GM19023 (cell line): ENCODE data around the gene LDB2.

Source experiments
- ATAC-seq: cut with Tn5 transposase; IDR thresholded peaks from one replicate; pipeline ENCODE4 v1.9.1; 2021; ENCODE audit warnings: mild to moderate bottlenecking, moderate library complexity; ENCODE audit not compliant: unreplicated experiment

Gene LDB2

DNA sequence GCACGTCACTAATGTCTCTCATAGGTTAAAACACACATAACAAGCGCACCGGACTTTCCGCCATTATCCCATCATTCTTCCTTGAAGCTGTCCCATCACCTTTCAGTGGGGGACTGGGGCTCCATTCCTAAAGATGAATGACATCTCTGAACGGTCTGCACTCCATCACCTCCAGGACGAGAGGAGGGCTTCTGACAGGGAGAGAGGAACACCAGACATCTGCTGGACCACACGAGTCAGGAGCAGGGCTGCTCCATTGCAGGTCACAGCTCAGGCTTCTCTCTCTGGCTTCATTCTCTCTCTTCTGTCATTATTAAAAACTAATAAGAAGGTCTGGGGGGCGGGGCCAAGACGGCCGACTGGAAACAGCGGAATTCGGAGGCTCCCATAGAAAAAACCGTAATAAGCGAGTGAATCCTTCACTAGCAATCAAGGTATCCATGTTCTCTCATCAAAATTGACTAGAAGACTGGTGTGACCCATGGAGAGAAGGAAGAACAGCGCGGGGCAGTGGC is 289.8 kb downstream of the LDB2 start:
- ATAC-seq, result no peak

DNA sequence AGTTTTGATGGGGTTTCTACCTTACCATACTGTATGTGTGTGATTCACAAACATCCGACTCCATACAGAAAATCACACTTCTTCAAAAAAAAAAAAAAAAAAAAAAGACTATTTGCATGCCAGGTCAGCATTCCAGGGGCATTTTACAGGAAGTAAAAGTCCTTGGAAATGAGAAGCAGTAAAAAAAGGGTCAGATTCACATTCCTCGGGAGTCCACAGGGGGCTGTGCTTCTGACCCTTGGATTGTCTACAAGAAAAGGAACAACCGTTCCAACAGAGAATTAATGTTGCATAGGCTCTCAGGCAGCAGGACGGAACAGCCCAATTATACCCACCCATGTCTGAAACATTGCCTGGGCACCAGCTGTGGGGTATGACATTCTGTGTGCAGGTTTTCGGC is 290.3 kb downstream of the LDB2 start:
- ATAC-seq, result no peak

DNA sequence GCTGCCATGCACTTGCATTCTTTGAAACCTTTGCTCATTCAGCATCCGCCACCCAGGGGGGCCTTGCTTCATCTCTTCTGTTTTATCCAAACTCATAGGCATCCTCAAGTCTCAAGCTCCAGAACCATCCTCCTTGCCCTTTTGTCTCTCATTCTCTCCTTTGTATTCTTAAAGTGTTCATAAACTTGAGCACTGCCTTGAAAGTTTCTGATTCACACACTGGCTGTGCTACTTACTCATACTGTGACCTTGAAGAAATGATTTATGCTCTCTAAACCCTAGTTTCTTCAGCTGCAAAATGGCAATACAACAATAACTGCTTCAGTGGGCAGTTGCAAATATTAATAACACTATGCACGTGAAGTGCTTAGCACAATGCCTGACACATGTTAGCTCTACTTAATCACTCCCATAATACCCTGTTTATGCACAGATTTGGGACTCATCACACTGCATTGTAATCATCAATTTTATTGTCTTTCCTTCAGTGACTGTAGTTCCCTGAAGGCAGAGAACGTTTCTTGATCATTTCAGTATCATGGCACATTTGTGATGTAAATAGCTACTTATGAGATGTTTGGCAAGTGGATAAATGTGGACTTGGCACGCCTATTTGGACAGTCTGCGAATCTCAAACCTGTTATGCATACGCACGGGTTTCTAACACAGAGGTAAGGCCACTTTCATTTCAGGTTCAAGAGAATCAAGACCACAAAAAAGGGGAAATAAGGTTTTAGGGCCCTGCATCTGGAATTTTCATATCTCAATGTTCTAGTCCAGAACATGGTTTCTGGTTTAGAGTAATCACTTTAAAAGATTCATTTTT is 291.0 kb downstream of the LDB2 start:
- ATAC-seq, result no peak

DNA sequence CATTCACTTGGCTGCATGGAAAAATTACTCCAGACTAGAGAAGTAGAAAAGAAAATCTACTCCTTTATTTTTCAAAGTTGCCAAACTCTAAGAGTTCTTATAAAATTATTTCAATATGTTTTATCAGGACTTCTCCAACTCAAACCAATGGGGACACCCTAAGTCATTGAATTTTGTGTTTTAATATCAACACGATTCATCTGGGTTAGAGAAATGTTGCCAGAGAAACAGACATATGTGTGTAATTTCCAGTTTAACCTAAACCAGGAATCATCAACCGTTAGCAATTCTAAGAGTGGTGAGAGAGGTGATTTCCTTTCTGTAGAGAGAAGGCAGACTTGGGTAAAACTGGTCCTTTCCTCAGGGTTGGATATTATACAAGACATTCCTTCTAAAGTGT is 291.8 kb downstream of the LDB2 start:
- no peak for ATAC-seq

DNA sequence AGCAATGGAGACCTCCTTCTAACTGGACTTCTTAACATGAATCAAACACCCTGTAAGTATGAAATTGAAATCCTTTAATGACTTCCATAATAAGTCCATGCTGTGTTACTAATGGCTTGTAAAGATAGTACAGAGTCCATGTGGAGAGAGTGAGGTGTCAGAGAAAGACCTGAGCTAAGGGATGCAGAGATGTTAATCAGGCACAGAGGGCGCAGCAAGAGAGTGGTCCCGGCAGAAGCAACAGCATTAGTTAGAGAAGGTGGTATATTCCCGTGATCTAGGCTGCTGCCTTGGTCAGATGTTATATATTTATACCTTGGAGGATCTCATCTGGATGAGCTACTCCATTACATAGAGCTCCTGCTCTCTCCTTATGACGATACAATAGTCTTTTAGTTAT is 295.3 kb downstream of the LDB2 start:
- ATAC-seq, result no peak

DNA sequence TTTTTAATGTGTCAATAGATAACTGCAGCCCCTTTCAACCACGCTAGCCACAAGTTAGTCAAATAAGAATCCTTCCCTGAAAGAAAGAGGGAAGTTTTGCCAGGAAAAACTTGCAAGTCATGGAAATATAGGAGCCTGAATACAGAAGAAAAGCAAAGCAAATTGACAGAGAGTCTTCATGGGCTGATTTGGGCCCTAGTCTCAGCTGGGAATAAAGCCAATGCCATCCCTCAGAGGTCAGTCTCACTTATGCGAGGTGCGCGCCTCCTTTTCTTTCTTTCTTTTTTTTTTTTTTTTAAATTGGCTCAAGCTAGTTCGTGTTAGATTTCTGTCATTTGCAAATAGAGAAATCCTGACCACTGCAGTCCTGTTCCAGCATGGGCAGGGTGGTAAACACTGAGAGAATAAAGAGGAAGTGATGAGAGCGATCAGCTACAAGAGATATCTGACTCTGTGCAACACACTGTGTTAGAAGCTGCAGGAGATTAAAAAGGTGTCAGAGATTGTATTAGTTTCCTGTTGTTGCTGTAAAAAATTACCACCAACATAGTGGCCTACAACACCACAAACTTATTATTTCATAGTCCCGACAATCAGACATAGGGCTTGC is 299.7 kb downstream of the LDB2 start:
- no peak for ATAC-seq

DNA sequence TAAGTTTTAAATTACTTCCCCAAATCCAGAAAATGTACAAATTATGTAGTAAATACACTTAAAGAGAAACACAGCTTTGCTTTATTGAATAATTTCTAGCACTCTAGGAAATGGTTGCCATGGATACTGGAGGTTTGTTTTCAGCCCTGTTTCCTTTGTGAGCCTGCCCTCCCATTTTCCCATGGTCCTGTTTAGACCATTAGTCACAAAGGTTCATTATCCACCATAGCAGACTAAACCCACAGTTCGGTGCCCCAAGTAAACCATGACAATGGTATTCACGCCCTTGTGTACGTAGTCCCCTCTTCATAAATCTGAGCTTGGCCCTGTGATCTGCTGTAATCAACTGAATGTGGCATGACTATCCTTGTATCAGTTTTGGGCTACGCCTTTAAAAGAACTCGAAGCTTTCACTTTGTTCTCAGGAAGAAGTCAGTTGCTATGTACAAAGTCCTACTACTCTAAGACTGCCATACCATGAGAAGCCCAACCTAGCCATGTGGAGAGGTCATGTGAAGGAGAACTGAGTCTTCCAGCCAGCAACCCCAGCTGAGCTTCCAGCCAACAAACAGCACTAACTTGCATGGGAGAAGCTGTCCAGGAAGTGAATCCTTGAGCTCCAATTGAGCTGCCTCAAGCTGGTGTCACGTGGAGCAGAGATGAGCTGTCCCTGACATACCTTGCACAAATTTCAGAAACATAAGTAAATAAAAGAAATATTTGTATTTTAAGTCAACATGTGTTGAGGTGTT is 300.4 kb downstream of the LDB2 start:
- no peak for ATAC-seq

DNA sequence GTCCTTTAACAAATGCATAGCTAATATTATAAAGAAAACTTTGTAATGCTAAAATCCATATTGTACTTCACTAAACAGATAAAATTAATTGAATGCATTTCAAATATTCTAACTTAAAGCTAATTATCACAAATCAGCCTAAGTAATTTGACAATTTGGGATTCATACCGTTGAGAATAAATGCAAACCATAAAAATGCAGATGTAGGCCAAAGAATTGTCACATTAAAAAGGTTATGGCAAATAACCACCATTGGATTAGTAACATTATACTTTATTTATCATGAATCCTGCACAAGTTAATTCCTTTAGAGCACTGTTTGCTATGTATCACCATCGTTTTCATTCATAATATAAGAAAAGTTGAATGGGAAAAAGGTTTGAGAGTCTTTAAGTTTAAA is 301.0 kb downstream of the LDB2 start:
- no peak for ATAC-seq

DNA sequence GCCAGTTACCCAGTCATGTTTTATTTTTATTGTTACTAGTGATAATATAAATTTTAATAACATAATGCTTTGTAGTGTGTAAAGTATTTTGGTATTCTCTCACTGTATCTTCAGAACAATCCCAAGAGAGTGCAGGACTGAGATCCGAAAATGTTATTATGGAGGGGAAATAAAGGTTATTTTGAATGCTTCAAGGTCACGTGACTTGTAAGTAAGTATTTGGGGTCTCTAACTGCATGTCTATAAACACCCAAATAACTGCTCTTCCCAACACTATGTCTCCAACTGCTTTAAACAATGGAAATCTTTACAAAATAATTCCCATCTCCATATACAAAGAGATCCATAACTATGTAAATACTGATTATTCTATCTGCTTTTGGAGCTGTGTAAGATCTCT is 302.2 kb downstream of the LDB2 start:
- no peak for ATAC-seq

DNA sequence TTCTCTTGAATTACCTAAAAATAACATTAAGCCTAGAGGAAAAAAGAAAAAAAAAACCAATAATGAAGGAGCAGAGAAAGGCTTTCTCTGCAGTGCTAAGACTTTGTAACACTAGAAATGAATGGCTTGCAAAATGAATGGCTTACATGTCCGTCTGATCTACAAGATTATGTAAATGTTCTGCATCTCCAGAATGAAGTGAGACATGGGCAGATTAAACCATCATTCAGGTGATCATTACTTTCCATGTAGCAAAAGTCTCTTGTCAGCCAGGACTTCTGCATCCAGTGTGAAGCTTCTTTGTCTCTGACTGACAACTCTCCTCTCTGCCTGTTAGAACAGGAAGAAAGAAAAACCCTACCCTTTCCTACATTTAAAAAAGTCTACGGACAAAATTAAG is 304.3 kb downstream of the LDB2 start:
- ATAC-seq, result no peak

DNA sequence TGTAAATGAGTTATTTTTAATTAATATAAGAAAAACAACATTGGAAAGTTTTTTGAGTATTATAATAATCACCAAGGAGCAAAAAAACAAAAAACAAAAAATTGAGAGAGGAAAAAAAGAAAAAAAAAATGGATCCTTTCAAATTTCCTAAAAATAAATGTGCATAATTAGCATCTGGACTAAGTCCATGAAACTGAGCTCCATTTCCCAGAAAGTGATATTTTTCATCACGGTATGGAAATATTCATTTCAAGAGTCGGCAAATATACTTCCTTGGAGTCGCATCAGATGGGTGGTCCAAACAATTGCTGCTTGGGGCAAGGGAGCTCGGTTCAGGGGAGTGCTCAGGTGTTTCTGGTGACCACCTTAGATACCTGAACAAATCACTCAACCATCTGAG is 305.1 kb downstream of the LDB2 start:
- ATAC-seq, result no peak

DNA sequence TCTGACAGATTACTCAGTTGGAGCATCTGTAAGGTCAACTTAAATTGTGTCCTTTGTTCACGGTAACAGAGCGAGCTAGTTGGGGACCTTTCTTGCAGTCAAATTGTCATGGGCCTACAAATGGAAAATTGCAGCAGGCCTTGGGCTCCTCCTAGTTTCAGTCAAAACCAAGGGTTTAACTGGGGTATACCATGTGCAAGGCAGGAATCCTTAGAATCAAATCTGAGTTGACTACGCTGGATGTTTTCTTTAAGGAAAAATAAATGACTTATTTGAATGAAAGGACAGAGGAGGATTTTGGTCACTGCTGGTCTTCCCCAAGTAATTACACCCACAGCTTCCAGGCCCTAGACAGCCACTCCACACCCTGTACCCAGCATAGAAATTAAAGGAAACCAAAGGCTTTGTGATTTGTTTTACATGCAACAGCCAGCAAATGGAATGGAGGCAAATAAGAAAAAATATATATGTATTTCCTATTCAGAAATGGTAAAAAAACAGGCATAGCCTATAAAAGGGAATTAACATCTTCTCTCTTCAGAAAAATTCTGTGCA is 307.1 kb downstream of the LDB2 start:
- no peak for ATAC-seq

DNA sequence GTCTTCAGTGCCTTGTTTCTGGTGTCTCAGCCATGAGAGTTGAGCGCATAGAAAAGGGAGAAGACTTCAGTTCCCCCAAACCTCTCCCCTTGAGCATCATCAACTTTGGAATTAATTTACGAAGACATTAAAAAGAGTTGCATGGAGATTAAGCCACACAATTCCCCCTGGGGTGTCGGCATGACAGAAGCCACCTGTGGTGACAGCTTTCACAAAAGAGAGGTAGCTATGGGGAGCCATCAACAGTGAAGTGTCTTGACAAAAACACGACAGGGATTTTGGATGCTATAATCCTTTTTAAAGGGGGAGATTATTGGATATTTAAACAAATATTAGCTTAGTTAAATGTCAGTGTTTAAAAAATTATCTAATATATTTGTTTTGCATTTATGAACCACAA is 307.6 kb downstream of the LDB2 start:
- ATAC-seq, result no peak

DNA sequence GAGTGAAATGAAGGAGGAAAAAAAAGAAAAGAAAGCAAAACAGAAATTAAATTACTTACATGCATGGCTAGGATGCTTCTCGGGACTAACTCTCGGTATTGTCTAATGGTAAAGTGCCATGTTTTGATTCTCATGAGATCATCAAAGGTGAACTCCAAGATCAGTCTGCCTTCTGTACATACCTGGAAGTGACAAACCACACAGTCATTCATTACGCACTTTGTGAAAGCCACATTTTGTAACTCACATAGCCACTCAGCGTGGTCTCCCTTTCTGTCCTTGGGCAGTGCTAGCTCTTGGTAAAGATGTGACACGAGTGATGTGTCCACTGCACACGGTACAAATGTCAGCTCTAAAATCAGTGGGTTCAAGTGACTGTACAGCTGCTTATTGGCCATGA is 309.8 kb downstream of the LDB2 start:
- ATAC-seq, result no peak

DNA sequence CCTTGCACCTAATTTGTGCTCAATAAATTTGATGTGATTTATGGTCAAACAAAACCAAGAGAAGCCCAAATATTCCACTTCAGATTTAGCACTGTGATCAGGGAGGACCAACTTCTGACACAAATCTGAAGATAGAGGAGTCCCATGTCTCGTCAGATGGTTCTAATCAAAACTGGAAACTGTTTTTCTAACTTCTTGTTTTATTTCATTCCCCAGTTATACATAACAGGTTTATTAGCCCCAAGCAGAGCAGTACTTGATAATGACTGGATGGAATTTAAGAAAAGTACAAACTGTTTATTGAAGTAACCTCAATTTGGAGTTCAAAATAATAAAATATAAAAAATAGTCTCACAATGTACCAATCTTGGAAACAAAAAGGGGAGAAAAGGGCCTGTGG is 310.3 kb downstream of the LDB2 start:
- ATAC-seq, result no peak

DNA sequence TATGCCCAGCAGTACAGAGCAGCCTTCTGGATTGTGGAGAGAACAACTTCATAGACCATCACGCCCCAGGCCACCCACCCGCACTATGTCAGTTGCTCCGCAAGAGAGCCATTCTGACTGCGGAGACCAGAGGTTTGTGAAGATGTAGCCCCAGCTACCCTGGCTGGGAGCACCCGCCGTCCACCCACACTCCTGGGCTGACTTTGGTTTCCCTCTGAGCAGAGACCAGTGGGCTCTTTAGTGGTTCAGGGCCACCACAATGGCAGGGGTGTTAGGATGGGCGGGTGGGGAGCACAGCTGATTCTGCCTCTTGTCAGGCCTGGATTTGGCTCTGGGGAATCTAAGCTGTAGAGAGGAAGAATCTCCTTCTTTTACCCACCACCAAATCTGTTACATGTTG is 313.4 kb downstream of the LDB2 start:
- ATAC-seq, result no peak

DNA sequence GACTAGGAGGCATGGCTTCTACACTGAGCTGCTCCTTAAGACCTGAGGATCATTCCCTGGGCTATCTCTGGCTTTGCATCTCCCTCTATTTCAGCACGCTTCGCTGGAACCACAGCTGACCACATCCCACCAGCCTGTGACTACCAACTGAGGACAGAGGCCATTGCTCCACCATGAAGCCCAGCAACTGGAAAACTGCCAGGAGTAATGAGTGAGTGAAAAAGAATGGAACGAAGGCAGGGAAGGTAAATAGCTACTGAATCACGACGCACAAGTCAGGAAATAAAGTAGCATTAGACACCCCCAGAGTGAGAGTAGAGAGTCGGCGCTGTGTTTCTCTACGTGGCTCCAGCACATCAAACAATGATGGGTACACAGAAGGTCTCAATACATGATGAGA is 314.7 kb downstream of the LDB2 start:
- no peak for ATAC-seq

DNA sequence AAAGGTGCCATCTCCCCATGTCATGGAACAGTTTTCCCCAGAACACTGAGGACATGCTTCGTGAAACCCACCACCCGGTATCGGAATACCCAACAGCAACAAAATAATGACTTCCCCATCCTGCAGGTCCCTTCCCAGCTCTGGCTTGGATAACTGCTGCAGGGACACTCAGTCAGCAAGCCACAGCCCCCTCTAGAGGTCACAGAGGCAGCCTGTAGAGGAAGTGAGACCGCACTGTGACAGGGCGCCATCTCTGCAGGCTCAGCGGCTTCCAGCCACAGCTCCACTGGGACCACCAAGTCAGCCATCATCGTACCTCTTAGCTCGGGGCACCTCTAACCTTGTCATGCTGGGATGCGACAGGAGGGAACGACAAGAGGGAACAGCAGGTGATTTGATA is 315.9 kb downstream of the LDB2 start:
- ATAC-seq, result no peak

DNA sequence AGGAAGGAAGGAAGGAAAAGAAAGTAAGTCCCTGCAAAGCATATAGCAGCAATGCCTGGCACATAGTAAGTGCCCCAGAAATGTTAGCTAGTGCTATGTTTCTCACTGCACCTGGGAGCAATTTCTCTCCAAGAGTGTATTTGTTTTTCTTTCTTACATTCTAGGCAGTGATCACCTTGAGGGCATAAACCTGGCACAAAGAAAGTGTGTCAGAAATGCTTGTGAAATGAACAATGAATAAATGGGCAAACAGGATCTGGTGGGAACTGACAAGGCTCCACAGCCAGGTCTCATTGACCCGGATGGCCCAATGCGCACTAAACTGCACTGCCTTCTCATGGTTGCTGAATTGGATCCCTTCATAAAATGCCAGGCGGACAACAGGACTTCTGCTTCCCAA is 316.4 kb downstream of the LDB2 start:
- no peak for ATAC-seq

DNA sequence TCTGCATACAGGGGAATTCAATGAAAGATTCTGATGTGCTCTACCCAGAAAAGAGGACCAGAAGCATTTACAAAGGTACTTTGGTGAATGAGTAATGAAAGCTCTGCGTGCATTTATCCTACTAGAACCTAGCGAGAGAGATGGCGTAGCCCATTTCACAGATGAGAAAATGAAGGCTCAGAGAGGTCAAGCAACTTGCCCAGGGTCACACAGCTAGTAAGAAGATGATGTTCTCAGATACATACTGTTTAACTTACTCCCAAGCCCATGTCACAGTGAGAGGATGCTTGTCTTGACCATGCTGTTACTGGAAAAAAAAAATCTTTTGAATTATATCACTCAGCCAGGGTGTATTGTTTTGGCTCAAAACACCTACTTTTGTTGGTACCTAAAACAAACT is 317.3 kb downstream of the LDB2 start:
- no peak for ATAC-seq

DNA sequence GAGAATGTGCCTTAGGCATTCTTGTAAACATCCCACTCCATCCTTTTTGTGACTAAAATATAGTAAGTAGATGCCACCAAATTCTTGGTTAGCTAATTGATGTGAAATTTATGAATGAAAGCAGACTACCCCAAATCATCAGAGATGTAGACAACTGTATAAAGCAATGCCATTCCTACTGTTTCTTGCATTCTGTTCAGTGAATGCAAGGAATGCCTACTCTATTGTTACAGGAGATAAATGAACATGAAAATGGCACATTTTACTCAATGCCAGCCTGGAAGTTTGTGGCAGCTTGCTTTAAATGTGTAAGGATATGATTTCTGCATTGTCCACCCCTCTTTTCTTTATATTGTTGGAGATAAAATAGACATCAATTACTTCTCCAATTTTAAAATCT is 317.9 kb downstream of the LDB2 start:
- no peak for ATAC-seq

DNA sequence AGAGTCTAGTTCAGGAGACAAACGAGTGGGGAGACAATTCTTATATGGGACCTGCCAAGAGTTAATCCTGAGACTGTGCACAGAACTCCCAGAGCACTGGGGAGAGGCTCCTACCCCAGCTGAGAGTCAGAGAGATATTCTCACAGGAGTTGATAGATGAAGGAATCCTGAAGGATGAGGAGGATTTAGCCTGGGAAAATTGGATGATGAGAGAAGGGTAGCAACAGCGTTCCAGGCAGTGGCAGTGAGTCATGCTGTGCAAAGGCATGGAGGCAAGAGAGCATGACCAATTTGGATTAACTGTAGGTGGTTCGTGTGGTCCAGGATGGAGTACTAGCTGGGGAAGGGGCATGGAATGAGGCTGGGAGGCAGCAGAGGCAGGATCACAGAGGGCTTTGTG is 318.6 kb downstream of the LDB2 start:
- no peak for ATAC-seq
